Measurements from ENCODE around the gene GDNF. TPM values are rescaled to one million over a fixed set of nuclear protein-coding genes. Genes with fewer than 3 reads are reported as not detected.
"Not testable (repeated sequence)": the region's sequence is repeated elsewhere in the genome, so short reads cannot be mapped to it uniquely, and the experiment has no call there.

GDNF gene
- total RNA-seq, 4 donors from 2014 or later, result 0.30 to 0.95 TPM; not detected in 2

- H3K4me1 ChIP-seq, result no peaks in the 10 kb centered on the region
- no peaks in the 10 kb centered on the region for H3K27me3 ChIP-seq
- no peak overlapping the region for H3K27ac ChIP-seq
- 83 to 94% methylated on average over 2 of the region's 2 CpGs for WGBS, 2 donors
- H3K36me3 ChIP-seq, result no peaks in the 10 kb centered on the region
- no peak for DNase-seq
- no peaks in the 10 kb centered on the region for H3K9me3 ChIP-seq
- TF ChIP-seq POLR2A (IDR thresholded peaks at IDR 0.05) (no peak), CTCF (IDR thresholded peaks at IDR 0.05) (no peak)
- H3K4me3 ChIP-seq, result no peak overlapping the region
- intact Hi-C loops (cut with DNase I), result no loop called here
These were observed 53.4 kb downstream of the GDNF start for GRCh38 chr5:37786416-37786815.

- H3K36me3 ChIP-seq; H3K9me3 ChIP-seq; H3K4me3 ChIP-seq; H3K27ac ChIP-seq; intact Hi-C loops (cut with DNase I); H3K4me1 ChIP-seq; DNase-seq; H3K27me3 ChIP-seq: not testable (repeated sequence)
- 88% methylated on average over 4 to 5 of the region's 8 CpGs for WGBS, 2 donors
These were observed 58.4 kb downstream of the GDNF start for GRCh38 chr5:37781409-37781808.

- intact Hi-C loops (cut with DNase I), result no loop called here
- TF ChIP-seq POLR2A (IDR thresholded peaks at IDR 0.05), result no peak
- TF ChIP-seq CTCF (IDR thresholded peaks at IDR 0.05), result no peak
- Histone ChIP-seq H3K9me3 (peaks cover 0 to 12% (median 10%) of the 10 kb centered on the region in 3 donors), H3K4me1 (no peaks in the 10 kb centered on the region), H3K27me3 (no peaks in the 10 kb centered on the region), H3K27ac (peak overlapping the region in 1 of 4 donors; percentile 42), H3K4me3 (no peak overlapping the region), H3K36me3 (no peaks in the 10 kb centered on the region)
- 82 to 90% methylated on average over 3 to 15 of the region's 15 CpGs for WGBS, 2 donors
- no peak for DNase-seq
These were observed 62.3 kb downstream of the GDNF start for GRCh38 chr5:37777432-37778130.

GRCh38 chr5:37776826-37777225 is 63.0 kb downstream of the GDNF start:
- TF ChIP-seq CTCF (IDR thresholded peaks at IDR 0.05) (no peak), POLR2A (IDR thresholded peaks at IDR 0.05) (no peak)
- WGBS, 2 donors, result 64 to 82% methylated on average over 7 of the region's 7 CpGs
- DNase-seq, result no peak
- H3K27me3 ChIP-seq, result no peaks in the 10 kb centered on the region
- peaks cover 0 to 12% (median 10%) of the 10 kb centered on the region in 3 donors for H3K9me3 ChIP-seq
- H3K4me1 ChIP-seq, result no peaks in the 10 kb centered on the region
- no peaks in the 10 kb centered on the region for H3K36me3 ChIP-seq
- intact Hi-C loops (cut with DNase I), result no loop called here
- no peak overlapping the region for H3K4me3 ChIP-seq
- peak overlapping the region in 2 of 4 donors; percentile 41 to 42 for H3K27ac ChIP-seq

- no peak for DNase-seq
- no peaks in the 10 kb centered on the region for H3K27me3 ChIP-seq
- TF ChIP-seq POLR2A (IDR thresholded peaks at IDR 0.05) (no peak), CTCF (IDR thresholded peaks at IDR 0.05) (peak in 4 of 6 experiments; percentile 35 to 81 (median 45))
- no peaks in the 10 kb centered on the region for H3K4me1 ChIP-seq
- WGBS, 2 donors, result 86 to 96% methylated on average over 9 of the region's 9 CpGs
- intact Hi-C loops (cut with DNase I), result no loop called here
- no peaks in the 10 kb centered on the region for H3K36me3 ChIP-seq
- peaks cover 0 to 12% (median 10%) of the 10 kb centered on the region in 3 donors for H3K9me3 ChIP-seq
- no peak overlapping the region for H3K27ac ChIP-seq
- H3K4me3 ChIP-seq, result no peak overlapping the region
These were observed 64.8 kb downstream of the GDNF start for GRCh38 chr5:37774912-37775483.

Data from esophagus squamous epithelium (tissue), 5 donors.